ENCODE results near the gene S1PR3. TPM values are rescaled to one million over a fixed set of nuclear protein-coding genes. Genes with fewer than 3 reads are reported as not detected.

Gene S1PR3
- total and polyA plus RNA-seq, 4 donors = 1.4 to 4.5 (median 2.9) TPM

- no peaks in the 10 kb centered on the region for H3K36me3 ChIP-seq (ENCODE audit: control insufficient read depth in 4 of 4, insufficient read depth in 3 of 4, low read depth in 1 of 4, low read length in 3 of 4)
- TF ChIP-seq EGR1 (IDR thresholded peaks at IDR 0.05; ENCODE audit: low read depth in 2 of 2) (no peak), NR2F2 (IDR thresholded peaks at IDR 0.05) (no peak), TAF1 (conservative IDR thresholded peaks at IDR 0.05) (no peak), FOXA2 (IDR thresholded peaks at IDR 0.05) (no peak), GABPA (IDR thresholded peaks at IDR 0.05 in 1 of 2, conservative IDR thresholded peaks at IDR 0.05 in 1 of 2) (no peak), HNF4A (conservative IDR thresholded peaks at IDR 0.05) (no peak), ZBTB33 (IDR thresholded peaks at IDR 0.05) (no peak), CTCF (IDR thresholded peaks at IDR 0.05; ENCODE audit: low read depth, low read length, missing input control) (no peak), RAD21 (IDR thresholded peaks at IDR 0.05) (no peak), JUND (IDR thresholded peaks at IDR 0.05) (no peak), ATF3 (IDR thresholded peaks at IDR 0.05) (no peak), YY1 (IDR thresholded peaks at IDR 0.05) (no peak), RXRA (IDR thresholded peaks at IDR 0.05) (no peak), REST (IDR thresholded peaks at IDR 0.05) (no peak)
- no peak overlapping the region for H3K4me3 ChIP-seq (ENCODE audit: low read depth in 1 of 3, low read length in 3 of 3)
- no peak overlapping the region for H3K9ac ChIP-seq (ENCODE audit: low read depth in 1 of 2, low read length in 2 of 2)
- no peaks in the 10 kb centered on the region for H3K4me1 ChIP-seq (ENCODE audit: control insufficient read depth in 4 of 4, insufficient read depth in 4 of 4, low read length in 3 of 4)
- H3K27ac ChIP-seq (ENCODE audit: low read depth in 1 of 2, low read length in 2 of 2) = no peak overlapping the region
- no peak for DNase-seq (ENCODE audit: low spot score)
- 93% methylated on average over 4 of the region's 4 CpGs for whole genome bisulfite sequencing
- H3K9me3 ChIP-seq (ENCODE audit: control insufficient read depth in 4 of 4, low read length in 3 of 4) = peaks cover 0 to 5% (median 3%) of the 10 kb centered on the region in 4 donors
- H3K27me3 ChIP-seq (ENCODE audit: control insufficient read depth in 4 of 4, insufficient read depth in 4 of 4, low read length in 3 of 4) = no peaks in the 10 kb centered on the region
These were observed 33.5 kb downstream of the S1PR3 start for GRCh38 chr9:89024727-89025126.

GRCh38 chr9:89025553-89025952 is 34.3 kb downstream of the S1PR3 start:
- TF ChIP-seq HNF4A (conservative IDR thresholded peaks at IDR 0.05) (no peak), TAF1 (conservative IDR thresholded peaks at IDR 0.05) (no peak), SP1 (IDR thresholded peaks at IDR 0.05) (peak; percentile 24), EGR1 (IDR thresholded peaks at IDR 0.05; ENCODE audit: low read depth in 2 of 2) (no peak), NR2F2 (IDR thresholded peaks at IDR 0.05) (peak; percentile 90), FOXA1 (IDR thresholded peaks at IDR 0.05) (no peak), MAX (IDR thresholded peaks at IDR 0.05) (no peak), YY1 (IDR thresholded peaks at IDR 0.05) (no peak), RXRA (IDR thresholded peaks at IDR 0.05) (peak in 1 of 2 donors; percentile 37)
- H3K4me1 ChIP-seq (ENCODE audit: control insufficient read depth in 4 of 4, insufficient read depth in 4 of 4, low read length in 3 of 4) = no peaks in the 10 kb centered on the region
- no peaks in the 10 kb centered on the region for H3K27me3 ChIP-seq (ENCODE audit: control insufficient read depth in 4 of 4, insufficient read depth in 4 of 4, low read length in 3 of 4)
- H3K9ac ChIP-seq (ENCODE audit: low read depth in 1 of 2, low read length in 2 of 2) = no peak overlapping the region
- H3K9me3 ChIP-seq (ENCODE audit: control insufficient read depth in 4 of 4, low read length in 3 of 4) = peaks cover 0 to 12% (median 3%) of the 10 kb centered on the region in 4 donors
- H3K27ac ChIP-seq (ENCODE audit: low read depth in 1 of 2, low read length in 2 of 2) = no peak overlapping the region
- H3K36me3 ChIP-seq (ENCODE audit: control insufficient read depth in 4 of 4, insufficient read depth in 3 of 4, low read depth in 1 of 4, low read length in 3 of 4) = no peaks in the 10 kb centered on the region
- DNase-seq (ENCODE audit: low spot score) = no peak
- H3K4me3 ChIP-seq (ENCODE audit: low read depth in 1 of 3, low read length in 3 of 3) = no peak overlapping the region
